GM12875 (cell line): ENCODE data around the gene ATXN7L1.

Source experiments
- H3K4me3 ChIP-seq: one replicate; pipeline ENCODE4 v1.5.1; 2011; ENCODE audit warnings: low read depth, low read length, control low read depth
- TF ChIP-seq, protein P1 (sequence below): IDR thresholded peaks from 2 replicates; pipeline ENCODE4 v1.5.1; 2011; ENCODE audit warnings: low read depth, mild to moderate bottlenecking, control low read depth, inconsistent platforms, low read length, moderate library complexity, borderline replicate concordance; ENCODE audit not compliant: insufficient read depth

The ATXN7L1 gene

DNA sequence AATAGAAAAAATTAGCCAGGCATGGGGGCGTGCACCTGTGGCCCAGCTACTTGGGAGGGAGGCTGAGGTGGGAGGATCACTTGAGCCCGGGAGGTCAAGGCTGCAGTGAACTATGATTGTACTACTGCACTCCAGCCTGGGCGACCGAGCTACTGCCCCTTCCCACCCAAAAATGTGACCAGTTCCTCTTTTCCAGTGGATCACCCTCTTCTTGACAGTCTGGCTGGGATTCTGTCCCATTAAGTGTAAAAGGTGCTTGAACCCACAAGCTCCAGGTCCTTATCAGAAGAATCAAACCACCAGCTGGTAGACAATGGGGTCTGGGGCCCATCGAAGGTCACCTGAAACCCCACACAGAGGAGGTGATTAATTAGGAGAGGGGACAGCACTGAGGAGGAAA is 14.1 kb downstream of the ATXN7L1 start:
- TF ChIP-seq, protein P1, sequence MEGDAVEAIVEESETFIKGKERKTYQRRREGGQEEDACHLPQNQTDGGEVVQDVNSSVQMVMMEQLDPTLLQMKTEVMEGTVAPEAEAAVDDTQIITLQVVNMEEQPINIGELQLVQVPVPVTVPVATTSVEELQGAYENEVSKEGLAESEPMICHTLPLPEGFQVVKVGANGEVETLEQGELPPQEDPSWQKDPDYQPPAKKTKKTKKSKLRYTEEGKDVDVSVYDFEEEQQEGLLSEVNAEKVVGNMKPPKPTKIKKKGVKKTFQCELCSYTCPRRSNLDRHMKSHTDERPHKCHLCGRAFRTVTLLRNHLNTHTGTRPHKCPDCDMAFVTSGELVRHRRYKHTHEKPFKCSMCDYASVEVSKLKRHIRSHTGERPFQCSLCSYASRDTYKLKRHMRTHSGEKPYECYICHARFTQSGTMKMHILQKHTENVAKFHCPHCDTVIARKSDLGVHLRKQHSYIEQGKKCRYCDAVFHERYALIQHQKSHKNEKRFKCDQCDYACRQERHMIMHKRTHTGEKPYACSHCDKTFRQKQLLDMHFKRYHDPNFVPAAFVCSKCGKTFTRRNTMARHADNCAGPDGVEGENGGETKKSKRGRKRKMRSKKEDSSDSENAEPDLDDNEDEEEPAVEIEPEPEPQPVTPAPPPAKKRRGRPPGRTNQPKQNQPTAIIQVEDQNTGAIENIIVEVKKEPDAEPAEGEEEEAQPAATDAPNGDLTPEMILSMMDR: no peak
- no peak overlapping the region for H3K4me3 ChIP-seq

DNA sequence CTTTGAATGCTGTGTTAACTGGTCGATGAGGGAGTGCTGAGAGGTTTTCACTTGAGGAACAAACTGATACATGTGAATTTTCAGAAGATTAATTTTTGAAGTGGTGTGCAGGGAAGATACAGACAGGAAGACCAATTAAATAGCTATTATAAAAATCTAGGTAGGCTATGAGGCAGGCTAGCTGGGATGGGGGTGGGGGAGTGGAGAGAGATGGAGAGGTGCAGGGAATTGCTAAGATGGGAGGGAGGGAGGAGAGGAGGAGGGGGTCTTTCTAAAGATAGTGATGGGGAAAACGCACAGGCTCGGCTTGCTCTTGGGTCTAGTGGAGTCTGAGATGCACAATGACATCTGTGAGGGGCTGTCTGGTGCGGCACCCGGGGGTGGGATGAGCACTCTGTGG is 15.2 kb downstream of the ATXN7L1 start:
- H3K4me3 ChIP-seq: no peak overlapping the region
- TF ChIP-seq, protein P1: no peak

DNA sequence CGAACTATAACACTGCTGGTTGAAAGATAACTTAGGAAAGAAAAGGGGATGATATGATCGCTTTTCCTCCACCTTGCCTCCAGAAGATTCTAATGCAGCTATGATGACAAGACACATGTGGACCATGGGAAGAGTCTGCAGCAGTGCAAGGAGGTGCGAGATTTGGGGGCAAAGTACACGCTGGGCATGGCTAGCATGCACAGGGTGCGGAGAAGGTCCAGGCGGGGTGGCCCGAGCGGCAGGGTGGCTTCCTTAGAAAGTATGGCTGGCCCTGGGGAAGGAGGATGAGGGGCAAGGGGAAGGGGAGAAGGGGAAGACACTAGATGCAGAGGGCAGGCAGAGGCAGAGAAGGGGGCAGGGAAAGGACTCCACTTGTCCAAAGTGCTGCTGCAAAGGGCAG is 15.6 kb downstream of the ATXN7L1 start:
- TF ChIP-seq, protein P1: no peak

DNA sequence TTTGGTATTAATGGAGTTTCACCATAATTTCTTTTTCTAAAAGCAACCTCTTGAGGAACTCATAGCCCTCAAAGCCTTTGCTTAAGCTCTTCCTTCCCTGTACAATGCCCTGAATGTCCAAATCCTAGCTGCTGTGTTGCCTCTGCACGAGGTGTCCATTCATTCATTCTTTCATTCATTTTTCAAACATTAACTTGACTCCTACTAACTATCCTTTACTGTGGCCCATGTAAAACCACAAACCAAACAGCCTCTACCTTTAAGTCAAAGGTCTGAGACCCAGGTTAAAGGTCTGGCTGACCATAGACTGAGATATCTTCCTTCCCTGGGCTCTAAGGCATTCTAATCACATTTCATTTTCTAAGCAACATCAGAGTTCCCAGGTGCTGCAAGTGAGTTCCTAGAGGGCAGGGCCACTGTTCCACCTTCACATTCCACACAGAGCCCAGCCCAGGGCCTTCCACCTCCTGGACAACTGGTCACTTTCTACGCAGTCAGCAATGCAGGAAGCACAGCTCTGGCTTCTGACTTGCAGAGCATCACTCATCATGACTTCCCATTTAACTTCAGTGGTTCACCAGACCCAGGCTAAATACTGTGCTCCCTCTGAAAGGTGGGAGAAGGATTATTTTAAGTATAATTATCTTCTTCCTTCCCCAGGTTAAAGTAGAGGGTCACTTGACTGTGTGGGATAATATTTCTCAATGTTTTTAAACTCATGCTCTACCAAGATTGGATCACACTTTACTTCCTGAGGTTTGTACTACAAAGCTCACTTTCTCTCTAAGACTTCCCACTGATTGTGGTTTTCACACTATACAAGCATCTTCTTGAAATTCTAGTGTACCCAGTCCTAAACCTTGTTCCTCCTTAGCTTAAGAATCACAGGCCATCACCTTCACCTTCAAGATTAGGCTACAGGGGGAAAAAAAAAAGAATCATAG is 19.1 kb downstream of the ATXN7L1 start:
- no peak overlapping the region for H3K4me3 ChIP-seq
- TF ChIP-seq, protein P1: no peak

More for the DNA sequence above, 15.6 kb downstream of the ATXN7L1 start:
- no peak overlapping the region for H3K4me3 ChIP-seq

DNA sequence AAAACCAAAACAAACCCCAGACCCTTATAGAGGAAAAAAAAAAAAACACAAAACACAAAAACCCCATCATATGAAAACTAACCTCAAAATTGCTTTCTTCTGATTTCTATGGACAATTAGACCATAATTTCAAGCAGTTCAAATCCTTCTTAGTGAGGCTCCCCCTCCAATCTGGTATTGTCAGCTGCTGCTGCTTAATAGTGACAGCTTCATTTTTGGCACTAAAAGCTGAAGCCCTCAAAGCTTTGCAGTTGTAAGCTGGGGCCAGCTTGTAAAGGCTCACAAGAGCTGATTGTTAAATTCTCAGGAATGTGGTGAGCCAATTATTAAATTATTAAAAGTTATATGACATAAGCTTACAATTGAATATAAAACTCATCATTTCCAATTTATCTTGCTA is 21.9 kb downstream of the ATXN7L1 start:
- TF ChIP-seq, protein P1: no peak
- H3K4me3 ChIP-seq: no peak overlapping the region

DNA sequence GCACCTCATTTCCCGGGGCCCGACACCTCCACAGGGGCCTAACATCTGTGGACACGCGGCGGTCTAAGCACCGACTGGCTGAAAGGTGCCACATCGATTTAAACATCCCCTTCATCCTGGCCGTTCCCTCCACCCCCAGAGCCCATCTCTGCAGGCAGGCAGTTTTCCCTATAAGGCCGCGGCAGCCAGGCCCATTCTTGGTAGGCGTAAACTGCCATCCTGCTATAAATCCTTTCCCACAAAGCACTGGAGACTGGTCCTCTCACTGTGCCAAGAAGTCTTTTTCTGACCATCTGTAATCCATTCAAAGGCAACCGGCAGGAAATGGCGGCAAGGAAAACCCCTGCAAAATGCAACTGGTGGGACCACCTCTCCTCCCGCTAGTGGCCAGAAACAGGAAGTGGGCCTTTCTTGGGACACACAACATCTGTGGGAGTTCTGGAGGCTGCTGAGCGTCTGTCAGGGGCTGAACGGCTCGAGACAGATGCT is 22.4 kb downstream of the ATXN7L1 start:
- H3K4me3 ChIP-seq: no peak overlapping the region
- TF ChIP-seq, protein P1: no peak

DNA sequence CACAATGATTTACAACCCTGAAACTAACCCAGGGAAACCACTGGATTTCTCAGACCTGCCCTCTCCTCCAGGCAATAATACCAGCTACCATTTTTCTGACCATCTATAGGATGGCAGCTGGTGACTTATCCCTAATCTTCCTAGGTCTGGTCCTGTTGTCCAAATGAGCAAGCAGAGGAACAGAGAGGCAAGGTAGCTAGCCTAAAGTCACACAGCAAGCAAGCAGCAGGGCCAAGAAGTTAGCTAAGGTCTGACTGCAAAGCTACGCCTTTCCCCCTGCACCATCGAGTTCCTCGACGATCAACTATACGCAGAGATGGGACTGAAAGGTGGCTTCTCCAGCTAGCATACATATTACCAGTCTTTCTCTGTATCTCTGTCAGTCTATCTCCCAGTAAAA is 25.3 kb downstream of the ATXN7L1 start:
- H3K4me3 ChIP-seq: no peak overlapping the region
- TF ChIP-seq, protein P1: no peak
